GM19455 (cell line): ENCODE measurements around the gene MED29.
"Not testable (repeated sequence)": the region's sequence is repeated elsewhere in the genome, so short reads cannot be mapped to it uniquely, and the experiment has no call there.

Source experiments
- ATAC-seq: cut with Tn5 transposase; IDR thresholded peaks from one replicate; pipeline ENCODE4 v1.9.1; 2021; ENCODE audit not compliant: unreplicated experiment

Gene MED29

GRCh38 chr19:39370735-39371134 lies 20.4 kb upstream of the MED29 start:
- ATAC-seq = no peak

DNA sequence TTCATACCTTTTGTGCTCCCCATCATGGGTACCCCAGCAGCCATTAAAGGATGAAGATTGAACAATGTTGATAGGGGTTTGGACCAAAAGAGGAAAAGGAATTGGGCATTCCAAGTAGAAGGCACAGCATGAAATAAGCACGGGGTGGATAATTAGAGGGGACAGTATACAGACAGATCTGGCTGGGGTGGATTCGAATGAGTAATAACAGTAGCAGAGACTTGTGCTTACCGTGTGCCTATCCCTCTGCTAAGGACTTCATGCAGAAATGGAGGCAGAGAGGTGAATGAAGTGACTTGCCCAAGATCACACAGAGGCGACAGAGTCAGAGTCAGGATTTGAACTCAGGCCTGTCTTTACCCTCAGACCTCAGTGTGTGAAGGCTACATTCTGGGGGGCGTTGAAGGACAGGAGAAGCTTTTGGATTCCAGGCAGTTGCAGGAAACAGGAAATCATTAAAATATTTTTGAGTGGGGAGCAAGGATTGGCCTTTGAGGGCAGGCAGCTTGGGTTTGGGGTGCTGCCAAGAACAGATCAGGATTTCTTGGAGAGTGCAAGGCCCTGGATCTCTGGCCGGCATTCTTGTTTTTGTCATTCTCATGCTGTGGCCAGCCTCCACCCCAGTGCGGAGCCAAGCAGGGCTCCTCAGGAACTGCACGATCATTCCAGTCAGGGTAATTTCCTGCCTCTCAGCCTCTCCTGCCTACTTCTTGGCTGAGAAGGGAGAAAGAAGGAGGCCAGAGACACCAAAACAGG lies 19.0 kb upstream of the MED29 start:
- no peak for ATAC-seq

DNA sequence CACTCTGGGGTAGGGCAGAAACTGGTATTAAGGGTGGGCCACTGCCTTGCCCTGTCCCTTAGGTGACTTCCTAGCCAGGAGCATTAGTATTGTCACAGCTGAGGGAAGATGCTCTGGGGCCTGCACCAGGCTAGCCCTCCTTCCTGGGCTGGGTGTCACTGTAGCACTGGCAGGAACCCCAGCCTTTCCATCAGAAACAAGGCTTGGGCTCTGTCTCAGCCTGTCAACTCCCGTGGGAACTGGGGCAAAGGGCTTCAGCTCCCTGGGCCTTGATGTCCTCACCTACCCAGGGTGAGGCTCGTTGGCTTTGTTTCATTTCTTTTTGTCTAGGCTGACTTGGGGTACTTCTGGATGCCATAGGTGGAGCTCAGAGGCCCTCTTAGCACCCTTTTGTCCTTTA lies 18.2 kb upstream of the MED29 start:
- ATAC-seq = no peak

- no peak for ATAC-seq
Measured at GRCh38 chr19:39375929-39376328, 15.2 kb upstream of the MED29 start.

- no peak for ATAC-seq
Measured at GRCh38 chr19:39377373-39378362, 13.5 kb upstream of the MED29 start.

GRCh38 chr19:39379366-39379765 lies 11.8 kb upstream of the MED29 start:
- ATAC-seq = not testable (repeated sequence)

GRCh38 chr19:39379865-39380396 lies 11.2 kb upstream of the MED29 start:
- no peak for ATAC-seq

GRCh38 chr19:39380521-39381502 lies 10.4 kb upstream of the MED29 start:
- no peak for ATAC-seq

- no peak for ATAC-seq
Measured at GRCh38 chr19:39381910-39382611, 9.1 kb upstream of the MED29 start.

DNA sequence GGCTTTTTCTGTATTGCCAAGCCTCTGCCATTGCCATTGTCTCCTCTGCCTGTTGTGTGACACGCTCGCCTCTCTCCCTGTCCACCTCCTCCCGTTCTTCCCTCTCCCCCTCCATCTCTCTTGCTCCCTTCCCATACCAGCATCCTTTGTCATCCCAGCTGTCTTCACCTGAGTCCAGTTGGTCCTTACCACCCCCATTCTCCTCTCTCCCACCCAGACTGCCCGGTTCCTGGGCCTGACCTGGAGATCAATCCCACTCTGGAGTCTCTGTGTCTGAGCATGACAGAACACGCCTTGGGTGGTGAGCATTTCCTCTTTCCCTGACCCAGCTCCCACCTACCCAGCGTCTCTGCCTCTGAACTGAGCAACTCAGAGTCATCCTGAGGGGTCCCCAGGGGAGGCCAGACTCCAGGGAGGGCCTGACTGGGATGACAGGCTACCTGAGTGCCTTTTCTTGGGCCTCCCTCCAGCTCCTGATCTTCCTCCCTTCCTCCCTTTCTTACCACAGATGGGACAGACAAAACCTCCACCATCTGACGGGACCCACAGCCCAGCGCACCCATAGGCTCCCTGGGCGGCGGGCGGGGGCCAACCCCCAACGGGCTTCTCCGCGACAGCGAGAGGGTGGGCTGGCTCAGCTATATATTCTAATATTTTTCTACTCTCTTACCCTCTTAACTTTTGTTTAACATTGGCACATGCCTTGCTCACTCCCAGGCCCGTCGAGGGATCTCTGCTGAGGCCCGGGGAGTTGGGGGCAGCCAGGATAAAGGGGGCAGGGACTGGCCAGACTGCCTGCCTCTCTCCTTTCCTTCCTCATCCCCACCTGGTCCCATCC lies 8.0 kb upstream of the MED29 start:
- no peak for ATAC-seq

DNA sequence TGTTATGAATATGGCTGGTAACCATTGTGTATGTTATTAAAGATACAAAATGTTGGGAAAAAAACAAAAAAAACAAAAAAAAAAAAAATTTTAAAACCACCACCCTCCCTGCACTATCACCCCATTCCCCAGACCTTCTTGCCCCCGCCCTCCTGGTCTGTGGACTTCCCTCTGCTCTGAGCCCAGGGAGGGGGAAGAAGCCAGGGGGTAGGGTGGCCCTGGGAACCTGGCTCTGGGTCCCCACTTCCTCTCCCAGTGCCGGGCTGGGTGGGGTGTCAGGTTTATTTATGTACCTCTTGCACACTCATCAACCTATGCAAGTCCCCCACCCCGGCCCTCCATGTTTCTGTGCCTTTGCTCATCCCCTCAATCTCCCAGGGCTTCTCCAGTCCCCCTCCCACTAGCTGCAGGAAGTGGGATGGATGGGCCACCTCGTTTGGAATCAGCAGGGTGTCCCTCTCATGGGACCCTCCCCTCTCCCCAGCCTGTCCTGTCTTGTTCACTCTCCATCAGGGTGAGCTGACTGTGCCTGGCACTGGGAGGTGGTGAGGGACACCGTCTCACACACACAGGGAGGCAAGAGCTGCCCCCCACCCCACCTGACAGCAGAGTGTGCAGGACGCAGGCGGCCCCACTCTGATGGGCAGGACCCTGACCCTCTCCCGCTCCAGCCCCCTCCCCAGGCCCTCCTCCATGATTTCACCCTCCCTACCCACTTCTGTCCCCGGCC lies 6.2 kb upstream of the MED29 start:
- ATAC-seq = no peak

GRCh38 chr19:39385629-39386411 lies 5.4 kb upstream of the MED29 start:
- ATAC-seq = no peak

GRCh38 chr19:39386557-39386956 lies 4.6 kb upstream of the MED29 start:
- ATAC-seq = no peak

- ATAC-seq = no peak
Measured at GRCh38 chr19:39388657-39389056, 2.5 kb upstream of the MED29 start.

- ATAC-seq = no peak
Measured at GRCh38 chr19:39389631-39390414, 1.4 kb upstream of the MED29 start.

DNA sequence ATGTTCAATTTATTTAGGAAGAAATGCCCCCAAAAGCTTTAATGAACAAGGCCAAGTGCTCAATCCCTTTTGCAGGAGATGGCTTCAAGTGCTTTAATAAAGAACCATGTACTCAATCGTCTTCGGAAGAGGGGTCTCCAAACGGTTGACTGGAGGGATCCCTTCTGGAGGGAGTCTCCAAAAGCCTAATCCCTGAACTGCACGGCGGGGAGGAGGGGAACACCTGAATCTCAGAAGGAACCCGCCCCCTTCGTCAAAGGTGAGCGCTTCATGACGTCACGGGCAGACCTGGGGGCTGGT lies 777 bp upstream of the MED29 start:
- no peak for ATAC-seq
